GM18511 (cell line): ENCODE results near the gene ZNF284.
A peak's percentile ranks its signal among the peaks of the same experiment; 100 is the strongest.
"Not testable (repeated sequence)": the region's sequence is repeated elsewhere in the genome, so short reads cannot be mapped to it uniquely, and the experiment has no call there.

ENCODE experiments used
- ATAC-seq: cut with Tn5 transposase; IDR thresholded peaks from one replicate; pipeline ENCODE4 v1.9.1; 2021; ENCODE audit warnings: mild to moderate bottlenecking, moderate library complexity; ENCODE audit not compliant: unreplicated experiment

Gene ZNF284

DNA sequence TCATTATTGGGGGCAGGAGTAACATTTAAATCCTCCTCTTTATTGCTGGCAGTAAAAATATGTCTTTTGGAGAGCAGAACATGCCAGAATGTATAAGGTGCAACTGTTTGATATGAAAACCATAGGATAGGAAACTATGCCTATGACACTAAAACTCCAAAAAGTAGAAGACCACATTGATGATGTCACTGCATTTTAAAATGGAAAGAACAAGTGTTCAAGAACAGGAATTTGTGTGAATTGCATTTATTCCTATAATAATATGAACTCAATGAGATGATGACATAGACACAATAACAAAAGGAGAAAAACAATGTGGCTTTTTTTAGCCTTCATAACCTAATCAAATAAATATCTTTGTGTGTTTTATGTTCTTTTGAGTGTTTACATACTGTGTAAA is 37.5 kb downstream of the ZNF284 start:
- no peak for ATAC-seq

DNA sequence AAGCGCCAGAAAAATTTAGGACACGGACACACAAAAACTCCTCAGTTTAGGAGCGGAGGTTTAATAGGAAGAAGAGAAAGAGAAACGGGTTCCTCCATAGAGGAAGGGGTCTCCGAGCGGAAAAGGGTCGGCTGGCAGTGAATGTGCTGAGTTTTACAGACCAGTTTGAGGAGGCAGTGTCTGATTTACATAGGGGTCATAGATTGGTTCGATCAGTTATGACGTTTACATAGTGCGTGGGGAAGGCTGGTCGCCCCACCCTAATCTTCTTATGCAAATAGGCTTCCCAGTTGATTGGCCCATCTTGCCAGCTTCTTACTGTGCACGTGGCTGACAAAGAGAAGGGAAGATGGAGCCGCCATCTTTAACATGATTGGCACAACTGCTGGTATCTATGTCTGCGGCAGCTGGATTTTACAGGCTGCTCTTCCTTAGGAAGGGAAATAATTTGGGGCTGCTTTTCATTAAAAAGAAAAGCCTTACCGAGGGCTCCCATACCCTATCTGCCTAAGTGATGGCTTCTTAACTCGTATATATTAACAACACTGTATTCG is 40.0 kb downstream of the ZNF284 start:
- no peak for ATAC-seq

DNA sequence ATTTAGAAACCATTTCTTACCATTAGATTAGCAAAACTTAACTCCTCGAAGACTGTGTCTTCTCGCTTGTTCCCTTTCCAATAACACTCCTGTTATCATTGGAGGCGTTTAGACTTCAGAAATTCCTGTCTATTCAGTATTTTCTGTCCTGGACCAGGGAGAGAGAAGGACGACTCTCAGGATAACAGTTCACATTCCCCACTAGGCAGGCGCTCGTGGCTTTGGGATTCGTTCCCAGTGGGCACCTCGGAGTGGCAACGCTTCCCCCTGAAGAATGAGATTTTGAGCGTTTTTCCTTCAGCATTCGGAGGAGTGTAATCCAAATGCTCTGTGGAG is 40.8 kb downstream of the ZNF284 start:
- peak; percentile 2 for ATAC-seq

DNA sequence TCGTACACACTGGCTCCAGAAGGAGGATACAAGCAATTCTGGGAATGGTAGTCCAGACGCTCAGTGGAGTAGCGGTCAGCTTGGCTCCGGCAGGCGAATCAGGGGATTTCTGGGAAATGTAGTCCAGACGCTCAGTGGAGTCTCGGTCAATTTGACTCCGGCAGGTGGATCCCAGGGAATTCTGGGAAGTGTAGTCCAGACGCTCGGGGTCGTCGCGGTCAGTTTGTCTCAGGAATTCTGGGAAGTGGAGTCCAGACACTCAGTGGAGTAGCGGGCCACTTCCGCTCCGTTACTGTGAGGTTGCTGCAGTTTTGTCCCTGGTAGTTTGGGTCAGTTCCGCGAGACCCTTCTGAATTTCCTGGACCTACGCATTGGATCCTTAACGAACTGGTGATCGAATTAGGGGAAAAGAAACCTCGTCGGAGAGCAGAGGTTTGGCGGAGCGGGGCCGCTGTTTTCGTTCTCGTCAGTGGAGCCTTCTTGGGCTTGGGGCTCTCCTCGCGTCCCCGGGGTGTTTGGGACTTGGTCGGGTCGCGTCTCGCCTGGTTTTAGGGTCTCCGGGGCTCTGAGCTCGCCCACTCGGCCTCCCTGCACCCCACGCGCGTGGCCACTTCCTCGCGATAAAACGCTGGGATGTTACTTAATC is 41.3 kb downstream of the ZNF284 start, which contains the start of gene ZNF225:
ZNF225 (plus strand) TSS at position 262 of the 646 bp plus-strand sequence. CDS start 2,429 bp downstream, outside the sequence.
- peak; percentile 91 for ATAC-seq

DNA sequence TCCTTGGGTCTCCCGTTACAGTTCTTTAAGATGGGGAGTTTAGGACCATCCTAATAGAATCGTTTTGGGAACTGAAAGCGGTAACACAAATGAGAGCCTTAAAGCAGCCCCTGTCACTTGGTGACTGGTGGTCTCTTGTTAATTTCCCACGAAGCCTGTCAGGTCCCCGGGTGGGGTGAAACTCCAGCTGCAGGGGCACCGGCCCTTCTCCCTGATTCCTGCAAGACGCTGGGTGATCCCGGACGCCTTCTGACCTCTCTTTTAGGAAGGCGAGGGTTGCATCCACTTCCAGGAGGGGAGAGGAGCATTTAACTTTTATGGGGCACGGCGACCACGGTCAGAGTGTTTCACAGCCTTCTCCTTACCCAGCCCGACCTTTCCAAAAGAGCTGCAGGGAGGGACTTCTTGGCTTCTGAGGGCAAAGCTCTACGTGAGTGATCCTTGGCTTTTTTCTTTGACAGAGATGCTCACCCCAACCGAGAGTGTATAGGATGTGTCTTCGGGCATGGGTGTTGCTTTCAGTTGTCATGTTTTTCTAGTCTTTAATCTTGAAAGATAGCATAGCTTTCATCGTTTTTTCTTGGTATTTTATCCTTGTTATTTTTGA is 41.9 kb downstream of the ZNF284 start:
- no peak for ATAC-seq

DNA sequence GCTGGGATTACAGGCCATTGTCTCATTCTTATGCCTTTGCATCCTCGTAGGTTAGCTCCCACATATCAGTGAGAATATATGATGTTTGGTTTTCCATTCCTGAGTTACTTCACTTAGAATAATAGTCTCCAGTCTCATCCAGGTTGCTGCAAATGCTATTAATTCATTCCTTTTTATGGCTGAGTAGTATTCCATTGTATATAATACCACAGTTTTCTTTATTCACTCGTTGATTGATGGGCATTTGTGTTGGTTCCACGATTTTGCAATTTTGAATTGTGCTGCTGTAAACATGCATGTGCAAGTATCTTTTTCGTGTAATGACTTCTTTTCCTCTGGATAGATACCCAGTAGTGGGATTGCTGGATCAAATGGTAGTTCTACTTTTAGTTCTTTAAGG is 49.2 kb downstream of the ZNF284 start:
- ATAC-seq = not testable (repeated sequence)

DNA sequence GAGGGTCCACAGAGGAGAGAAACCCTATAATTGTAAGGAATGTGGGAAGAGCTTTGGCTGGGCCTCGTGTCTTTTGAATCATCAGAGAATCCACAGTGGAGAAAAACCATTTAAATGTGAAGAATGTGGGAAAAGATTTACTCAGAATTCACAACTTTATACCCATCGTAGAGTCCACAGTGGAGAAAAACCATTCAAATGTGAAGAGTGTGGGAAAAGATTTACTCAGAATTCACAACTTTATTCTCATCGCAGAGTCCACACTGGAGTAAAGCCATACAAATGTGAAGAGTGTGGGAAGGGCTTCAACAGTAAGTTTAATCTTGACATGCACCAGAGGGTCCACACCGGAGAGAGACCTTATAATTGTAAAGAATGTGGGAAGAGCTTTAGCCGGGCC is 60.0 kb downstream of the ZNF284 start:
- ATAC-seq = no peak
